Left lung (tissue), 10 donors: ENCODE results near the gene MRPL19. TPM values are rescaled to one million over a fixed set of nuclear protein-coding genes. Genes with fewer than 3 reads are reported as not detected.
"Not testable (repeated sequence)": the region's sequence is repeated elsewhere in the genome, so short reads cannot be mapped to it uniquely, and the experiment has no call there.

Source experiments
- ATAC-seq: fragments of 200-7000 bp; cut with Tn5 transposase; one replicate; pipeline ENCODE4 v1.9.1; 2020; ENCODE audit warnings: moderate library complexity
- DNase-seq, 4 donors: peaks; one replicate each; pipeline ENCODE4 v3.0.0-alpha.2; 2013 to 2020
- H3K27ac ChIP-seq, 2 donors: fragments of 200-600 bp; sonication (generic) in 1 of 2; one replicate each; pipeline versions ENCODE4 v1.5.0 to v1.8.0; 2020 to 2021
- H3K27me3 ChIP-seq, 2 donors: fragments of 200-600 bp; sonication (generic) in 1 of 2; one replicate each; pipeline versions ENCODE4 v1.5.0 to v1.8.0; 2020 to 2021
- H3K36me3 ChIP-seq, 2 donors: fragments of 200-600 bp; sonication (generic) in 1 of 2; one replicate each; pipeline versions ENCODE4 v1.5.0 to v1.8.0; 2020 to 2021
- H3K4me1 ChIP-seq, 2 donors: fragments of 200-600 bp; one replicate each; pipeline ENCODE4 v1.8.0; 2021
- H3K4me3 ChIP-seq, 2 donors: fragments of 200-600 bp; sonication (generic) in 1 of 2; one replicate each; pipeline versions ENCODE4 v1.5.0 to v1.8.0; 2020 to 2021; ENCODE audit warnings: mild to moderate bottlenecking in 1 of 2
- H3K9me3 ChIP-seq, 2 donors: fragments of 200-600 bp; sonication (generic) in 1 of 2; one replicate each; pipeline versions ENCODE4 v1.5.0 to v1.8.0; 2020 to 2021
- intact Hi-C, 2 donors: fragments of 100-400 bp; cut with DNase I; formaldehyde crosslinking; loops; one replicate each; pipeline versions ENCODE4 v1.11.2 to v1.14.2; 2022
- polyA plus RNA-seq, 6 donors: library from polyadenylated mRNA; unstranded; fragments of 120-200 nt; gene quantifications; one replicate each; pipeline ENCODE4 v1.2.1, GENCODE V29; 2013; ENCODE audit not compliant: insufficient read length in 6 of 6
- total RNA-seq, 2 donors: library from RNA; stranded (reverse); fragmentation: NEBNext Ultra II Directional; extraction: Animal tissue kit (Norgen Biotek cat#: 25700); gene quantifications; one replicate each; pipeline ENCODE4 v1.2.1, GENCODE V29; 2021
- TF ChIP-seq, protein P1 (sequence below), 2 donors: fragments of 200-600 bp; sonication (generic) in 1 of 2; IDR thresholded peaks; one replicate each; pipeline versions ENCODE4 v1.5.0 to v1.8.0; 2021; ENCODE audit warnings: antibody characterized with exemption in 2 of 2
- donor health status: DM: no; HTN: yes; CAD: no.
- donor health status: DM: no; HTN: no; CAD: no.

Gene MRPL19
- total and polyA plus RNA-seq, 8 donors: 45.9 to 57.6 (median 52.4) TPM

DNA sequence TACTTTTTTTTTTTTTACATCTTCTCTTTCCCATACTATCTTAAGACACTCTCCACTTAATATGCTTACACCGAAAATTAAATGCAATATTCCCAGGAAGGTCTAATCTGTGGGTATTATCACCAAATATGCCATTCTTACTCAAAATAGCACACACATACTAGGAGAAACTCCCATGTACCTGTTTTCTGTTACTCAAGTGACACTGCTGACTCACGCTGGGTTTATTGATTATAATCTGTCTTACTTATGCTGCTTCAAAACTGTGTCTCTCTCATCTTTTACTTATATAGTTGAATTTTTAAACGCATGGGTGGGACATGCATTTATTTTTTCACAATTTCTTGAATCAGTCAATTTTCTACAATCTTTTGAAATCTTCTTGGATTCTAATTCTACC, 29.9 kb downstream of the MRPL19 start:
- TF ChIP-seq, protein P1, sequence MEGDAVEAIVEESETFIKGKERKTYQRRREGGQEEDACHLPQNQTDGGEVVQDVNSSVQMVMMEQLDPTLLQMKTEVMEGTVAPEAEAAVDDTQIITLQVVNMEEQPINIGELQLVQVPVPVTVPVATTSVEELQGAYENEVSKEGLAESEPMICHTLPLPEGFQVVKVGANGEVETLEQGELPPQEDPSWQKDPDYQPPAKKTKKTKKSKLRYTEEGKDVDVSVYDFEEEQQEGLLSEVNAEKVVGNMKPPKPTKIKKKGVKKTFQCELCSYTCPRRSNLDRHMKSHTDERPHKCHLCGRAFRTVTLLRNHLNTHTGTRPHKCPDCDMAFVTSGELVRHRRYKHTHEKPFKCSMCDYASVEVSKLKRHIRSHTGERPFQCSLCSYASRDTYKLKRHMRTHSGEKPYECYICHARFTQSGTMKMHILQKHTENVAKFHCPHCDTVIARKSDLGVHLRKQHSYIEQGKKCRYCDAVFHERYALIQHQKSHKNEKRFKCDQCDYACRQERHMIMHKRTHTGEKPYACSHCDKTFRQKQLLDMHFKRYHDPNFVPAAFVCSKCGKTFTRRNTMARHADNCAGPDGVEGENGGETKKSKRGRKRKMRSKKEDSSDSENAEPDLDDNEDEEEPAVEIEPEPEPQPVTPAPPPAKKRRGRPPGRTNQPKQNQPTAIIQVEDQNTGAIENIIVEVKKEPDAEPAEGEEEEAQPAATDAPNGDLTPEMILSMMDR (IDR thresholded peaks at IDR 0.05): no peak
- H3K9me3 ChIP-seq: no peaks in the 10 kb centered on the region
- peaks cover 0 to 23% of the 10 kb centered on the region in 2 donors for H3K36me3 ChIP-seq
- DNase-seq: no peak
- H3K27ac ChIP-seq: no peak overlapping the region
- H3K4me3 ChIP-seq: no peak overlapping the region
- intact Hi-C loops: no loop called here
- no peaks in the 10 kb centered on the region for H3K4me1 ChIP-seq
- H3K27me3 ChIP-seq: no peaks in the 10 kb centered on the region
- ATAC-seq: no peak

DNA sequence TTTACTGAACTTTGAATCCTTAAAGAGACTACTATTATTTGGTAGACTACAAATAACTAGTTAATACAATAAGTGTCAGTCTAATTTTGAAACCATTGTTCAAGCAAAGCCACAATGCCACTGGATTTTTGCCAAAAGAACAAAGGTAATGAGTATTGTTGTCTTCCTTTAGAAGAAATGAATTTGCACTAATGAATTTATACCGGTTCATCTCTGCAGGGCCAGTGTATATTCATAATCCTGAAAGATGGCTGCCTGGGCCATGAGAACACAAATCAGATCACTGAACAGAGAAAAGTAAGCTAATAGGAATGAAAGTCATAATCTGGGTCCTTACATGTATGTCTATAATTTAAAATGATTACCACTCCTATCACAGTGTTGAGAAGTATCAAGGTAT, 33.0 kb downstream of the MRPL19 start:
- H3K9me3 ChIP-seq: no peaks in the 10 kb centered on the region
- TF ChIP-seq, protein P1 (IDR thresholded peaks at IDR 0.05): no peak
- ATAC-seq (no peak), DNase-seq (no peak)
- H3K27ac ChIP-seq: no peak overlapping the region
- no peak overlapping the region for H3K4me3 ChIP-seq
- intact Hi-C loops: no loop called here
- H3K27me3 ChIP-seq: no peaks in the 10 kb centered on the region
- H3K36me3 ChIP-seq: peaks cover 0 to 19% of the 10 kb centered on the region in 2 donors
- no peaks in the 10 kb centered on the region for H3K4me1 ChIP-seq

DNA sequence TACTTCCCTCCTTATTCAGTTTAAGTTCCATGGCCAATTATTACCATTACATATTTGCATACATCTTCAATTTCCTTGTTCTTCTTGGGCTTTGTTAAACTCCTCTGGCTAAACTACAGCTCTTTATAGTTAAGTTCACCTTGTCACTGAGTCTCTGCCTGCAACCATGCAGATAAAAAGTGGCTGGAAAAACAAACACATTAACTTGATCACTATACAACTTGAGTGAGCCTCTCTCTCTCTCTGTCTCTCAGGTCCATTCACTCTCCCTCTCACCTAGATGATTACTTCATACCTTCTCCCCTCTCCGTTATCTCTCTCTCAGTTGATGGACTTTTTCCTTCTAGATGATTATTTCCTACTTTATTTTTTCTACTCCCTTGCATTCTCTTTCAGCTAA, 33.8 kb downstream of the MRPL19 start:
- H3K9me3 ChIP-seq: no peaks in the 10 kb centered on the region
- no peaks in the 10 kb centered on the region for H3K27me3 ChIP-seq
- peaks cover 0 to 19% of the 10 kb centered on the region in 2 donors for H3K36me3 ChIP-seq
- TF ChIP-seq, protein P1 (IDR thresholded peaks at IDR 0.05): no peak
- no peak overlapping the region for H3K27ac ChIP-seq
- no peaks in the 10 kb centered on the region for H3K4me1 ChIP-seq
- DNase-seq (no peak), ATAC-seq (no peak)
- intact Hi-C loops: no loop called here
- H3K4me3 ChIP-seq: no peak overlapping the region

DNA sequence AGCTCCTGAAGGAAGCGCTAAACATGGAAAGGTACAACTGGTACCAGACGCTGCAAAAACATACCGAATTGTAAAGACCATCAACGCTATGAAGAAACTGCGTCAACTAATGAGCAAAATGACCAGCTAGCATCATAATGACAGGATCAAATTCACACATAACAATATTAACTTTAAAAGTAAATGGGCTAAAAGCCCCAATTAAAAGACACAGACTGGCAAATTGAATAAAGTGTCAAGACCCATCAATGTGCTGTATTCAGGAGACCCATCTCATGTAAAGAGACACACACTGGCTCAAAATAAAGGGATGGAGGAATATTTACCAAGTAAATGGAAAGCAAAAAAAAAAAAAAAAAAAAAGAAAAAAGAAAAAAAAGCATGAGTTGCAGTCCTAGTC, 36.8 kb downstream of the MRPL19 start:
- H3K4me1 ChIP-seq, H3K27me3 ChIP-seq, H3K4me3 ChIP-seq, ATAC-seq, H3K9me3 ChIP-seq, intact Hi-C loops, H3K27ac ChIP-seq, DNase-seq: not testable (repeated sequence)
- H3K36me3 ChIP-seq: peaks cover 0 to 43% of the 10 kb centered on the region in 2 donors

DNA sequence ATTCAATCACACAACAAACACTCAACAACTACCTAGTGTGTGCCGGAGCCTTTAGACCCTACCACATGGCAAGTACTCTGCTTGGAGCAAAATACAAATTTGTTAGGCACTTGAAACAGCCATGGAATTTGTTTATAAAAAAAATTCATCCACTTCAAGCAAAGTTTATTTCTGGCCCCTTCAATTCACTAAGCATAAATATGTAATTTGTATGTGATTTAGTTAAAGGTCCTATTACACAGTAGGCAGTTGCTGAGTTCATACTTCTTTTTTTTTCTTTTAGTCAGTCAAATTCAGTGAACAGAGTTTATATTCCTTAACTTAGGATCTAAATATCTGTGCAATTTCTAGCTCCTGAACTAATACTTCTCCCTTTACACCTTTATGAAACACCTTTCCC, 41.6 kb downstream of the MRPL19 start:
- Histone ChIP-seq H3K36me3 (peaks cover 0 to 54% of the 10 kb centered on the region in 2 donors), H3K9me3 (no peaks in the 10 kb centered on the region), H3K27me3 (no peaks in the 10 kb centered on the region), H3K27ac (no peak overlapping the region), H3K4me1 (no peaks in the 10 kb centered on the region), H3K4me3 (no peak overlapping the region)
- ATAC-seq: no peak
- TF ChIP-seq, protein P1 (IDR thresholded peaks at IDR 0.05): no peak
- intact Hi-C loops: no loop called here
- DNase-seq: no peak

DNA sequence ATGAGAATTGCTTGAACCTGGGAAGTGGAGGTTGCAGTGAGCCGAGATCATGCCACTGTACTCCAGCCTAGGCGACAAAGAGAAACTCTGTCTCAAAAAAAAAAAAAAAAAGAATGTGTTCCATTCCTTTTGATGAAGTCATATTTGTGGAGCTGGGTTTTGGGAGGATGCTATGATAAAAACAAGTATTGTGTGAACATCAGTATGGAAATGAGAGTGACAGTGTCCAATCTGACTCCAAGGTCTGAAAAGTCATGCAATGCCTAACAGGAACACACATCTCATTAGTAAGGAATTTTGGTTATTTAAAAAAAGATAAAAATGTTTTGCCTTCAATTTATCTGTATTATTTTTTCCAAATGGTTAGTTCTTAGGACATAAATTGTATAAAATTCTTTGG, 52.3 kb downstream of the MRPL19 start:
- no peak for DNase-seq
- Histone ChIP-seq H3K36me3 (peaks cover 0 to 84% of the 10 kb centered on the region in 2 donors), H3K27ac (no peak overlapping the region), H3K4me1 (no peaks in the 10 kb centered on the region), H3K4me3 (no peak overlapping the region), H3K9me3 (no peaks in the 10 kb centered on the region), H3K27me3 (no peaks in the 10 kb centered on the region)
- intact Hi-C loops: no loop called here
- TF ChIP-seq, protein P1 (IDR thresholded peaks at IDR 0.05): no peak
- ATAC-seq: no peak
